NB4 (cell line): ENCODE data around the gene ABCF3.

Source experiments
- DNase-seq: peaks from one replicate; pipeline ENCODE4 v3.0.0; 2010; ENCODE audit warnings: low read depth
- H3K4me3 ChIP-seq: one replicate; pipeline ENCODE4 v1.5.1; 2011; ENCODE audit warnings: mild to moderate bottlenecking, low read depth, low read length, moderate library complexity
- CTCF ChIP-seq: IDR thresholded peaks from one replicate; pipeline ENCODE4 v1.5.1; 2012; ENCODE audit warnings: low read depth, low read length
- MAX ChIP-seq: IDR thresholded peaks from 2 replicates; pipeline ENCODE4 v1.6.1; 2011; ENCODE audit warnings: low read depth, low read length
- MYC ChIP-seq: IDR thresholded peaks from 2 replicates; pipeline ENCODE4 v1.6.1; 2011; ENCODE audit warnings: low read depth, low read length
- POLR2A ChIP-seq: IDR thresholded peaks from 2 replicates; pipeline ENCODE4 v1.6.1; 2011; ENCODE audit warnings: mild to moderate bottlenecking; ENCODE audit not compliant: insufficient read length; ENCODE audit errors: extremely low read depth

The ABCF3 gene

GRCh38 chr3:184237807-184238206, 51.8 kb downstream of the ABCF3 start:
- H3K4me3 ChIP-seq, result no peak overlapping the region
- no peak for TF ChIP-seq POLR2A
- no peak for TF ChIP-seq MAX
- TF ChIP-seq MYC, result no peak
- no peak for TF ChIP-seq CTCF
- no peak for DNase-seq

GRCh38 chr3:184238246-184238818, 52.3 kb downstream of the ABCF3 start:
- H3K4me3 ChIP-seq, result no peak overlapping the region
- DNase-seq, result no peak
- TF ChIP-seq CTCF (no peak), POLR2A (no peak), MAX (no peak), MYC (no peak)

- no peak for DNase-seq
- H3K4me3 ChIP-seq, result no peak overlapping the region
- no peak for TF ChIP-seq MAX
- TF ChIP-seq CTCF, result no peak
- TF ChIP-seq MYC, result no peak
- no peak for TF ChIP-seq POLR2A
These were observed 53.2 kb downstream of the ABCF3 start for GRCh38 chr3:184239221-184239620.

GRCh38 chr3:184239708-184240107, 53.7 kb downstream of the ABCF3 start:
- TF ChIP-seq MYC, result no peak
- no peak for TF ChIP-seq POLR2A
- no peak for TF ChIP-seq CTCF
- TF ChIP-seq MAX, result no peak
- no peak overlapping the region for H3K4me3 ChIP-seq
- no peak for DNase-seq

- peak; percentile 63 for DNase-seq
- no peak overlapping the region for H3K4me3 ChIP-seq
- peak; percentile 56 for TF ChIP-seq MAX
- no peak for TF ChIP-seq CTCF
These were observed 54.6 kb downstream of the ABCF3 start for GRCh38 chr3:184240384-184241140.

GRCh38 chr3:184241141-184241446, 55.1 kb downstream of the ABCF3 start:
- no peak for DNase-seq
- H3K4me3 ChIP-seq, result no peak overlapping the region
- TF ChIP-seq MAX, result no peak
- no peak for TF ChIP-seq POLR2A
- TF ChIP-seq MYC, result no peak
- TF ChIP-seq CTCF, result no peak
